ENCODE data around the gene OR51B4.
"Not testable (repeated sequence)": the region's sequence is repeated elsewhere in the genome, so short reads cannot be mapped to it uniquely, and the experiment has no call there.

Gene OR51B4

DNA sequence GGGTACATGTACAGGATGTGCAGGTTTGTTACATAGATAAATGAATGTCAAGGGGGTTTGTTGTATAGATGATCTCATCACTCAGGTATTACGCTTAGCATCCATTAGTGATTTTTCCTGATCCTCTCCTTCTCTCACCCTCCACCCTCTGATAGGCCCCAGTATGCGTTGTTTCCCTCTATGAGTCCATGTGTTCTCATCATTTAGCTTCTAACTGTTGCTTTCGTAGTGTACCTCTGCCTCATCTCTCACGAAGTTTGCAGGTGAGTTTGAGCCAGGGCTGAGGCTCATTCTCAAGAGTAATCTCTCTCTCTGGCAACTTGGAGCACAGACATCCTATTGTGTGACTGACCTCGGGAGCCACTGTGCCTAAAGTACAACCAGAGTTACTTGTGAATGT, 27.4 kb downstream of the OR51B4 start:
- DNase-seq (ENCODE audit: low read depth): no peak

GRCh38 chr11:5272395-5273017, 29.2 kb downstream of the OR51B4 start:
- DNase-seq (ENCODE audit: low read depth): no peak

- no peak for DNase-seq (ENCODE audit: low read depth)
Observed at GRCh38 chr11:5269715-5270147, 32.0 kb downstream of the OR51B4 start, which contains the start of gene HBE1. Gene HBE1 (minus strand): TSS chr11:5269945. CDS start chr11:5269890, 55 bp downstream.

DNA sequence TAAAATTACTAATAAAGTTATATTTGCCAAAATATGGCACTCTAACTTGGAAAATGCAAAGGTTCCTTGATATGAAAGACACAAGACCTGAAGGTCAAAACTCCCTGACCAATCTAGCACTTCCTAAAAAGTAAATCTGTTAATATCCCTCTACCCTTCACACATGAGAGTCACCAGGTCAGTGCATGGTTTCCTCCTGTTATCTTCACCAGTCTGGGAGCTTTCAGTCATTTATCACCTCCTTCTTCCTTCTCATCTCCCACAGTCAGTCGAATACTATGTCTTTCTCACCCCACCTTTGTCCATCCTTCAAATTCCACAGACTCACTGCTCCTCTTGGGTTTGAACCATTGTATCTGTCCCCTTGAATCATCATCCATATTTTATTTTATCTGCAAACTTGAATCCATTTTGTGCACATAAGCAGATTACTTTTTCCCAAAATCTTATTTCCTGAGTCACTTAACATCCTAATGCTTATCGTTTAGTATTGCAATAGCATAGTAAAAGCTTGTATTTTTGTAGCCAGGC, 34.6 kb downstream of the OR51B4 start:
- DNase-seq (ENCODE audit: low read depth): no peak

DNA sequence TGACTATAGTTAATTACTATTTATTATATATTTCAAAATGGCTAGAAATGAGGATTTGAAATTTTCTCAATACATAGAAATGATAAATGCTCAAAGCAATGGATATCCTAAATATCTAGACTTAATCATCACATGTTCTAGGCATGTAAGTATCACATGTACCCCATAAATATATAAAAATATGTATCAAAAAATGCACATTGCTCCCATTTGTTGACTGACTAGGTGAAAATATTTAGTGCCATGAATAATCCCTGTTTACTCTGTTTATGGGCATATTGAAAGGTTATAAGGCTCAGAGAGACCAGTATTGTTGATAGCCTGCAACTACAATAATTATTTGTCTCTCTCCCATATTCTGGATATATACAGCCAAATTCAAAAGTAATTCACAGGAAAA, 35.1 kb downstream of the OR51B4 start:
- DNase-seq (ENCODE audit: low read depth): no peak

DNA sequence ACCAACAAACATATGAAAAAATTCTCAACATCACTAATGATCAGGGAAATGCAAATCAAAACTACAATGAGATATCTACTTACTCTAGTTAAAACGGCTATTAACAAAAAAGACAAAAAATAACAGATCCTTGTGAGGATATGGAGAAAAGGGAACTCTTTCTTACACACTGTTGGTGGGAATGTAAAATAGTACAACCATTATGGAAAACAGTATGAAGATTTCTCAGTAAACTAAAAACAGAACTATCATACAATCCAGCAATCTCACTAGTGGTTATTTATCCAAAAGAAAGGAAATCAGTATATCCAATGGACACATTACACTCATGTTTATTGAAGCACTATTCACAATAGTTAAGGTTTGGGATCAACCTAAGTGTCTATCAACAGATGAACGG, 35.9 kb downstream of the OR51B4 start:
- no peak for DNase-seq (ENCODE audit: low read depth)

- no peak for DNase-seq (ENCODE audit: low read depth)
Observed at GRCh38 chr11:5258543-5259262, 43.0 kb downstream of the OR51B4 start.

DNA sequence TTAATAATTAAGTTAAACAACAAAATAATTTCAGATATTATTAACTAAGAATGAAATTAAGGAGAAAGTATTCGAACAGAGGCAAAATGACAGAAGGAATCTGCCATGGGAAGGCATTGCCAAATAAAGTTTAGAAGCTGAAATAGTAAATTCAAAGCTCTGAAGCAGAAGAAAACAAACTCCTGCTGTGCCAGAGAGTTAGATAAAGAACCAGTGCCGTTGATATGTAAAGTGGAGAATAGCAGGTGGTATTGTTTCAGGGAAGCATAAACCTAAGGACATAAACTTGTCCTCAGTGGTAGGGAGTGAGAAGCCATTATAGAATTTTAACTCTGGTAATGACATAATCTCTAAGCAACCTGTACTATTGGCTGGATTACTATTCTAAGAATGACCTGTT, 44.5 kb downstream of the OR51B4 start:
- no peak for DNase-seq (ENCODE audit: low read depth)

DNA sequence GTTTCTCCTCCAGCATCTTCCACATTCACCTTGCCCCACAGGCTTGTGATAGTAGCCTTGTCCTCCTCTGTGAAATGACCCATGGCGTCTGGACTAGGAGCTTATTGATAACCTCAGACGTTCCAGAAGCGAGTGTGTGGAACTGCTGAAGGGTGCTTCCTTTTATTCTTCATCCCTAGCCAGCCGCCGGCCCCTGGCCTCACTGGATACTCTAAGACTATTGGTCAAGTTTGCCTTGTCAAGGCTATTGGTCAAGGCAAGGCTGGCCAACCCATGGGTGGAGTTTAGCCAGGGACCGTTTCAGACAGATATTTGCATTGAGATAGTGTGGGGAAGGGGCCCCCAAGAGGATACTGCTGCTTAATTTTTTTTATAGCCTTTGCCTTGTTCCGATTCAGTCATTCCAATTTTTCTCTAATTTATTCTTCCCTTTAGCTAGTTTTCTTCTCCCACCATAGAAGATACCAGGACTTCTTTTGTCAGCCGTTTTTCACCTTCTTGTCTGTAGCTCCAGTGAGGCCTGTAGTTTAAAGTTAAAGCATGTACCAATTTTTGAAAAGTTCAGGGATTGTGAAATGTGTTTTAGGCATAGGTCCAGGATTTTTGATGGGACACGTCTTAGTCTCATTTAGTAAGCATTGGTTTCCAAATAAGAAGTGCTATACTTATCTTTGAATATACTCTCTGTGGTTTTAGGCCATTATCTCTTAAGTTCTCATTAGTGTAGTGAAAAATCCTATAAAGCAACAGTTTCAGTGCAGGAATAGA, 46.9 kb downstream of the OR51B4 start, which contains the start of gene HBG2:
Gene HBG2 (minus strand): TSS at position 136 of the 768 bp plus-strand sequence. CDS start 53 bp downstream, at position 83.
- DNase-seq (ENCODE audit: low read depth): not testable (repeated sequence)

- DNase-seq (ENCODE audit: low read depth): not testable (repeated sequence)
Observed at GRCh38 chr11:5254023-5254422, 47.7 kb downstream of the OR51B4 start.

- not testable (repeated sequence) for DNase-seq (ENCODE audit: low read depth)
Observed at GRCh38 chr11:5253440-5253839, 48.3 kb downstream of the OR51B4 start.

GRCh38 chr11:5252919-5253265, 48.9 kb downstream of the OR51B4 start:
- DNase-seq (ENCODE audit: low read depth): no peak

GRCh38 chr11:5252192-5252918, 49.4 kb downstream of the OR51B4 start:
- no peak for DNase-seq (ENCODE audit: low read depth)

DNA sequence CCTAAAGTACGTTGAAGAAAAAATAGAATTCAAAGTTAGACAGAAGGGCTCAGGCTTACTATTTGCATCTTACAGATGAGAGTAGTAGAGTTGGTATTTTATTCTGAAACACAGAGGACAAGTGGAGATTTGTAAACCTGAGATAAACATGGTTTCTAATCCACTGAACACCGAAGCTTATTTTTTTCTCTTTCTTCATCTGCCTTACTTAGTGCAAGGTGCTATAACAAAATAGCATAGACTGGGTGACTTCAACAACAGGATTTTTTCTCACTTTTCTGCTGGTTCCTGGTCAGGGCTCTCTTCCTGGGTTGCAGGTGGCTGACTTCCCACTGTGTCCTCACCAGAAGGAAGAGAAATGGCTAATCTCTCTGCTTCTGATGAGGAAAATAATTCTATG, 50.0 kb downstream of the OR51B4 start:
- no peak for DNase-seq (ENCODE audit: low read depth)

Data from activated T-helper 1 cell treated with Interleukin-2 at 50 U/mL for 16 hours (primary cell).